Kidney (tissue), 14 donors: ENCODE results near the gene NDUFS2. TPM values are rescaled to one million over a fixed set of nuclear protein-coding genes. Genes with fewer than 3 reads are reported as not detected.

Experiments
- DNase-seq, 5 donors: peaks; one replicate each; pipeline ENCODE4 v3.0.0-alpha.2; 2013 to 2020
- FAIRE-seq: peaks from 2 replicates; lab custom pipeline; 2012; peaks lifted over from hg19 to GRCh38; lab: Jason Lieb, UNC
- H3K27ac ChIP-seq, 2 donors: one replicate each; pipeline ENCODE4 v1.7.0; 2013; ENCODE audit warnings: low read depth in 2 of 2, low read length in 2 of 2, inconsistent platforms in 1 of 2
- H3K27me3 ChIP-seq: one replicate; pipeline ENCODE4 v1.7.1; 2013; ENCODE audit warnings: low read length, inconsistent platforms; ENCODE audit not compliant: control insufficient read depth, insufficient read depth
- H3K36me3 ChIP-seq, 3 donors: one replicate each; pipeline versions ENCODE4 v1.7.0 to v1.7.1; 2013; ENCODE audit warnings: low read length in 3 of 3, control low read depth in 1 of 3, inconsistent platforms in 1 of 3; ENCODE audit not compliant: insufficient read depth in 3 of 3, control insufficient read depth in 2 of 3
- H3K4me1 ChIP-seq, 3 donors: one replicate each; pipeline versions ENCODE4 v1.7.0 to v1.7.1; 2013; ENCODE audit warnings: low read length in 3 of 3, inconsistent platforms in 1 of 3, low read depth in 1 of 3; ENCODE audit not compliant: control insufficient read depth in 2 of 3, insufficient read depth in 2 of 3
- H3K4me3 ChIP-seq, 3 donors: one replicate each; pipeline versions ENCODE4 v1.7.0 to v1.8.1; 2013; ENCODE audit warnings: low read length in 3 of 3, control low read depth in 1 of 3, inconsistent platforms in 1 of 3
- H3K9ac ChIP-seq, 3 donors: one replicate each; pipeline versions ENCODE4 v1.7.0 to v1.7.1; 2013; ENCODE audit warnings: low read length in 3 of 3, control low read depth in 1 of 3, inconsistent platforms in 1 of 3
- H3K9me3 ChIP-seq, 3 donors: one replicate each; pipeline versions ENCODE4 v1.7.0 to v1.7.1; 2013; ENCODE audit warnings: low read length in 3 of 3, control low read depth in 1 of 3, inconsistent platforms in 1 of 3; ENCODE audit not compliant: control insufficient read depth in 2 of 3, insufficient read depth in 1 of 3
- intact Hi-C: fragments of 100-400 bp; cut with DNase I; formaldehyde crosslinking; loops from one replicate; pipeline ENCODE4 v1.11.1; 2022
- microRNA-seq: library from miRNA; unstranded; fragments of <30 nt; microRNA quantifications from one replicate; pipeline ENCODE4 v1.2.0, GENCODE V29; 2020
- polyA plus RNA-seq: library from polyadenylated mRNA; stranded (reverse); fragments of 350-450 nt; fragmentation: Illumina TruSeq; extraction: RNeasy Lipid Tissue Mini Kit (QIAGEN cat#74804); gene quantifications from one replicate; pipeline ENCODE4 v1.2.3, GENCODE V29; 2014; ENCODE audit warnings: low read depth, low replicate concordance; ENCODE audit not compliant: insufficient read depth
- total RNA-seq: library from RNA; stranded (reverse); fragmentation: NEBNext Ultra II Directional; extraction: Animal tissue kit (Norgen Biotek cat#: 25700); gene quantifications from one replicate; pipeline ENCODE4 v1.2.1, GENCODE V29; 2021
- TF ChIP-seq, protein P1 (sequence below): IDR thresholded peaks from 3 replicates; pipeline ENCODE4 v1.5.1; 2012; ENCODE audit warnings: mild to moderate bottlenecking, moderate library complexity, borderline replicate concordance; ENCODE audit not compliant: insufficient read depth; ENCODE audit errors: extremely low read depth
- donor health status: control.
- donor health status: control.
- donor health status: control.
- donor health status: control.
- donor health status: control.
- donor health status: DM: yes; HTN: yes; CAD: no.
- donor health status: Normal renal cell carcinoma (clear cell type).

The NDUFS2 gene
- total and polyA plus RNA-seq, 2 donors from 2014 or later, result 92.7 to 197 TPM

GRCh38 chr1:161261261-161262235 is 59.4 kb downstream of the NDUFS2 start:
- intact Hi-C loops, result no loop called here
- peaks cover 0 to 3% (median 0%) of the 10 kb centered on the region in 3 donors for H3K9me3 ChIP-seq
- peaks cover 4% of the 10 kb centered on the region for H3K27me3 ChIP-seq
- FAIRE-seq (no peak), DNase-seq (peak in 3 of 5 donors; percentile 18 to 34 (median 29))
- H3K4me3 ChIP-seq, result no peak overlapping the region
- no peak overlapping the region for H3K9ac ChIP-seq
- peaks cover 0 to 6% (median 0%) of the 10 kb centered on the region in 3 donors for H3K4me1 ChIP-seq
- TF ChIP-seq, protein P1, sequence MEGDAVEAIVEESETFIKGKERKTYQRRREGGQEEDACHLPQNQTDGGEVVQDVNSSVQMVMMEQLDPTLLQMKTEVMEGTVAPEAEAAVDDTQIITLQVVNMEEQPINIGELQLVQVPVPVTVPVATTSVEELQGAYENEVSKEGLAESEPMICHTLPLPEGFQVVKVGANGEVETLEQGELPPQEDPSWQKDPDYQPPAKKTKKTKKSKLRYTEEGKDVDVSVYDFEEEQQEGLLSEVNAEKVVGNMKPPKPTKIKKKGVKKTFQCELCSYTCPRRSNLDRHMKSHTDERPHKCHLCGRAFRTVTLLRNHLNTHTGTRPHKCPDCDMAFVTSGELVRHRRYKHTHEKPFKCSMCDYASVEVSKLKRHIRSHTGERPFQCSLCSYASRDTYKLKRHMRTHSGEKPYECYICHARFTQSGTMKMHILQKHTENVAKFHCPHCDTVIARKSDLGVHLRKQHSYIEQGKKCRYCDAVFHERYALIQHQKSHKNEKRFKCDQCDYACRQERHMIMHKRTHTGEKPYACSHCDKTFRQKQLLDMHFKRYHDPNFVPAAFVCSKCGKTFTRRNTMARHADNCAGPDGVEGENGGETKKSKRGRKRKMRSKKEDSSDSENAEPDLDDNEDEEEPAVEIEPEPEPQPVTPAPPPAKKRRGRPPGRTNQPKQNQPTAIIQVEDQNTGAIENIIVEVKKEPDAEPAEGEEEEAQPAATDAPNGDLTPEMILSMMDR, result no peak
- H3K27ac ChIP-seq, result no peak overlapping the region
- no peaks in the 10 kb centered on the region for H3K36me3 ChIP-seq

Small RNA genes within 50 kb of the gene (microRNA-seq; reads per million reads assigned to microRNA genes)
- not detected for gene MIR5187

Other genes starting within 250 kb of the NDUFS2 start
- not detected for gene ITLN2, start 247.6 kb upstream of the NDUFS2 start, total RNA-seq
- gene ITLN2, start 247.6 kb upstream of the NDUFS2 start, polyA plus RNA-seq, result 0.88 TPM
- 117 TPM for gene F11R, start 181.2 kb upstream of the NDUFS2 start, total RNA-seq
- gene F11R, start 181.2 kb upstream of the NDUFS2 start, polyA plus RNA-seq, result 36.9 TPM
- gene TSTD1, start 163.4 kb upstream of the NDUFS2 start, total RNA-seq, result 74.5 TPM
- 200 TPM for gene TSTD1, start 163.4 kb upstream of the NDUFS2 start, polyA plus RNA-seq
- 56.1 TPM for gene USF1, start 156.4 kb upstream of the NDUFS2 start, total RNA-seq
- 48.7 TPM for gene USF1, start 156.4 kb upstream of the NDUFS2 start, polyA plus RNA-seq
- gene ARHGAP30, start 132.5 kb upstream of the NDUFS2 start, total RNA-seq, result 21.6 TPM
- 1.2 TPM for gene ARHGAP30, start 132.5 kb upstream of the NDUFS2 start, polyA plus RNA-seq
- gene NECTIN4, start 112.8 kb upstream of the NDUFS2 start, total RNA-seq, result 12.8 TPM
- 2.7 TPM for gene NECTIN4, start 112.8 kb upstream of the NDUFS2 start, polyA plus RNA-seq
- gene KLHDC9, start 104.0 kb upstream of the NDUFS2 start, total RNA-seq, result 21.9 TPM
- 32.2 TPM for gene KLHDC9, start 104.0 kb upstream of the NDUFS2 start, polyA plus RNA-seq
- 46.7 TPM for gene PFDN2, start 84.3 kb upstream of the NDUFS2 start, total RNA-seq
- gene PFDN2, start 84.3 kb upstream of the NDUFS2 start, polyA plus RNA-seq, result 149 TPM
- 42.3 TPM for gene NIT1, start 84.3 kb upstream of the NDUFS2 start, total RNA-seq
- 91.5 TPM for gene NIT1, start 84.3 kb upstream of the NDUFS2 start, polyA plus RNA-seq
- gene DEDD, start 69.7 kb upstream of the NDUFS2 start, total RNA-seq, result 37.2 TPM
- 23.2 TPM for gene DEDD, start 69.7 kb upstream of the NDUFS2 start, polyA plus RNA-seq
- gene UFC1, start 48.4 kb upstream of the NDUFS2 start, total RNA-seq, result 96.9 TPM
- 175 TPM for gene UFC1, start 48.4 kb upstream of the NDUFS2 start, polyA plus RNA-seq
- 26.3 TPM for gene USP21, start 42.9 kb upstream of the NDUFS2 start, total RNA-seq
- gene USP21, start 42.9 kb upstream of the NDUFS2 start, polyA plus RNA-seq, result 27.7 TPM
- 23.6 TPM for gene PPOX, start 35.9 kb upstream of the NDUFS2 start, total RNA-seq
- gene PPOX, start 35.9 kb upstream of the NDUFS2 start, polyA plus RNA-seq, result 29.4 TPM
- 22.9 TPM for gene B4GALT3, start 24.9 kb upstream of the NDUFS2 start, total RNA-seq
- gene B4GALT3, start 24.9 kb upstream of the NDUFS2 start, polyA plus RNA-seq, result 33.5 TPM
- 14.0 TPM for gene ADAMTS4, start 3.3 kb upstream of the NDUFS2 start, total RNA-seq
- gene ADAMTS4, start 3.3 kb upstream of the NDUFS2 start, polyA plus RNA-seq, result 0.26 TPM
- 43.4 TPM for gene FCER1G, start 12.9 kb downstream of the NDUFS2 start, total RNA-seq
- gene FCER1G, start 12.9 kb downstream of the NDUFS2 start, polyA plus RNA-seq, result 38.9 TPM
- gene APOA2, start 21.3 kb downstream of the NDUFS2 start, total RNA-seq, result not detected
- gene APOA2, start 21.3 kb downstream of the NDUFS2 start, polyA plus RNA-seq, result not detected
- gene TOMM40L, start 23.7 kb downstream of the NDUFS2 start, total RNA-seq, result 12.1 TPM
- 29.0 TPM for gene TOMM40L, start 23.7 kb downstream of the NDUFS2 start, polyA plus RNA-seq
- not detected for gene NR1I3, start 35.8 kb downstream of the NDUFS2 start, total RNA-seq
- 19.6 TPM for gene NR1I3, start 35.8 kb downstream of the NDUFS2 start, polyA plus RNA-seq
- gene PCP4L1, start 56.4 kb downstream of the NDUFS2 start, total RNA-seq, result 1.3 TPM
- 1.2 TPM for gene PCP4L1, start 56.4 kb downstream of the NDUFS2 start, polyA plus RNA-seq
- gene MPZ, start 107.6 kb downstream of the NDUFS2 start, total RNA-seq, result 4.1 TPM
- gene MPZ, start 107.6 kb downstream of the NDUFS2 start, polyA plus RNA-seq, result 3.0 TPM
- gene SDHC, start 112.0 kb downstream of the NDUFS2 start, total RNA-seq, result 209 TPM
- gene SDHC, start 112.0 kb downstream of the NDUFS2 start, polyA plus RNA-seq, result 390 TPM
- 3.4 TPM for gene CFAP126, start 165.5 kb downstream of the NDUFS2 start, total RNA-seq
- 2.5 TPM for gene CFAP126, start 165.5 kb downstream of the NDUFS2 start, polyA plus RNA-seq